Parathyroid adenoma (tissue), 2 donors: ENCODE measurements around the gene SPG7.
"Not testable (repeated sequence)": the region's sequence is repeated elsewhere in the genome, so short reads cannot be mapped to it uniquely, and the experiment has no call there.

Experiments used
- H2AFZ ChIP-seq: fragments of 300-600 bp; sonication (generic); one replicate; pipeline ENCODE4 v1.7.0; 2017; ENCODE audit warnings: antibody characterized with exemption, mild to moderate bottlenecking
- H3K27ac ChIP-seq: fragments of 300-600 bp; sonication (generic); one replicate; pipeline ENCODE4 v1.7.0; 2017
- H3K27me3 ChIP-seq: fragments of 300-600 bp; sonication (generic); one replicate; pipeline ENCODE4 v1.7.0; 2017; ENCODE audit warnings: low read length; ENCODE audit not compliant: control insufficient read depth, insufficient read depth
- H3K36me3 ChIP-seq: fragments of 300-600 bp; sonication (generic); one replicate; pipeline ENCODE4 v1.7.0; 2017; ENCODE audit warnings: low read length; ENCODE audit not compliant: control insufficient read depth, insufficient read depth
- H3K4me1 ChIP-seq: fragments of 300-600 bp; sonication (generic); one replicate; pipeline ENCODE4 v1.7.0; 2017; ENCODE audit warnings: control low read depth
- H3K4me2 ChIP-seq: fragments of 300-600 bp; sonication (generic); one replicate; pipeline ENCODE4 v1.7.0; 2017; ENCODE audit warnings: low read length
- H3K4me3 ChIP-seq: fragments of 300-600 bp; sonication (generic); one replicate; pipeline ENCODE4 v1.7.0; 2017; ENCODE audit warnings: low read depth, low read length
- H3K79me2 ChIP-seq: fragments of 300-600 bp; sonication (generic); one replicate; pipeline ENCODE4 v1.7.0; 2017; ENCODE audit warnings: control low read depth
- H3K9ac ChIP-seq: fragments of 300-600 bp; sonication (generic); one replicate; pipeline ENCODE4 v1.7.0; 2017; ENCODE audit warnings: mild to moderate bottlenecking
- H3K9me3 ChIP-seq: fragments of 300-600 bp; sonication (generic); one replicate; pipeline ENCODE4 v1.7.0; 2017; ENCODE audit warnings: low read length; ENCODE audit not compliant: control insufficient read depth
- CTCF ChIP-seq: fragments of 300-600 bp; sonication (generic); IDR thresholded peaks from one replicate; pipeline ENCODE4 v1.7.0; 2017; ENCODE audit warnings: antibody characterized with exemption, mild to moderate bottlenecking
- donor health status: primary hyperparathyroidism.

Gene SPG7

GRCh38 chr16:89565506-89566372 is 57.5 kb downstream of the SPG7 start:
- H3K4me3 ChIP-seq = peak overlapping the region; percentile 29

GRCh38 chr16:89567656-89568594 is 59.7 kb downstream of the SPG7 start:
- no peaks in the 10 kb centered on the region for H3K9me3 ChIP-seq
- no peaks in the 10 kb centered on the region for H3K79me2 ChIP-seq
- no peaks in the 10 kb centered on the region for H3K27me3 ChIP-seq
- H3K27ac ChIP-seq = no peak overlapping the region
- no peak overlapping the region for H2AFZ ChIP-seq
- H3K4me3 ChIP-seq = no peak overlapping the region
- no peak for TF ChIP-seq CTCF
- H3K36me3 ChIP-seq = no peaks in the 10 kb centered on the region
- H3K4me2 ChIP-seq = no peak overlapping the region
- H3K4me1 ChIP-seq = peaks cover 33% of the 10 kb centered on the region
- no peak overlapping the region for H3K9ac ChIP-seq

More at GRCh38 chr16:89565506-89566372, 57.5 kb downstream of the SPG7 start:
- Histone ChIP-seq H3K36me3 (no peaks in the 10 kb centered on the region), H3K27me3 (no peaks in the 10 kb centered on the region), H3K4me2 (peak overlapping the region; percentile 69), H3K27ac (no peak overlapping the region), H2AFZ (no peak overlapping the region), H3K9me3 (no peaks in the 10 kb centered on the region), H3K9ac (no peak overlapping the region), H3K79me2 (no peaks in the 10 kb centered on the region), H3K4me1 (peaks cover 25% of the 10 kb centered on the region)
- TF ChIP-seq CTCF = peak; percentile 37

GRCh38 chr16:89569506-89570341 is 61.5 kb downstream of the SPG7 start:
- Histone ChIP-seq H3K9ac (no peak overlapping the region), H3K79me2 (no peaks in the 10 kb centered on the region), H2AFZ (no peak overlapping the region), H3K36me3 (no peaks in the 10 kb centered on the region), H3K9me3 (no peaks in the 10 kb centered on the region), H3K27ac (no peak overlapping the region), H3K4me2 (no peak overlapping the region), H3K4me3 (no peak overlapping the region), H3K4me1 (peaks cover 28% of the 10 kb centered on the region), H3K27me3 (no peaks in the 10 kb centered on the region)
- TF ChIP-seq CTCF = no peak

- H3K79me2 ChIP-seq = no peaks in the 10 kb centered on the region
- H3K9ac ChIP-seq = no peak overlapping the region
- no peaks in the 10 kb centered on the region for H3K9me3 ChIP-seq
- H2AFZ ChIP-seq = no peak overlapping the region
- no peak overlapping the region for H3K4me3 ChIP-seq
- no peaks in the 10 kb centered on the region for H3K27me3 ChIP-seq
- H3K36me3 ChIP-seq = no peaks in the 10 kb centered on the region
- peaks cover 22% of the 10 kb centered on the region for H3K4me1 ChIP-seq
- TF ChIP-seq CTCF = no peak
- H3K27ac ChIP-seq = no peak overlapping the region
- no peak overlapping the region for H3K4me2 ChIP-seq
Measured at GRCh38 chr16:89570342-89570923, 62.2 kb downstream of the SPG7 start.

GRCh38 chr16:89570983-89571598 is 62.9 kb downstream of the SPG7 start:
- H3K79me2 ChIP-seq, H3K27me3 ChIP-seq, H3K4me2 ChIP-seq, H2AFZ ChIP-seq, H3K4me3 ChIP-seq, H3K9ac ChIP-seq, H3K36me3 ChIP-seq, H3K9me3 ChIP-seq, H3K27ac ChIP-seq: not testable (repeated sequence)
- H3K4me1 ChIP-seq = peaks cover 16% of the 10 kb centered on the region
